PFSK-1 (cell line): ENCODE measurements around the gene EXOC4.

ENCODE experiments used
- FOXP2 ChIP-seq: optimal IDR thresholded peaks from 2 replicates; pipeline ENCODE3; 2011; ENCODE audit warnings: borderline replicate concordance, control low read depth, inconsistent platforms; ENCODE audit not compliant: insufficient read depth; ENCODE audit errors: extremely low read length, extremely low read depth
- POLR2AphosphoS5 ChIP-seq: IDR thresholded peaks from 2 replicates; pipeline ENCODE4 v1.6.1; 2012; ENCODE audit warnings: low read depth, mild to moderate bottlenecking, control low read depth, low read length, moderate library complexity
- REST ChIP-seq, 2 experiments: IDR thresholded peaks; 2 replicates each; pipeline versions ENCODE4 v1.6.1 to v1.8.0; 2011 to 2012; ENCODE audit warnings: low read depth in 2 of 2, low read length in 2 of 2, control low read depth in 1 of 2, inconsistent platforms in 1 of 2, mild to moderate bottlenecking in 1 of 2, moderate library complexity in 1 of 2; ENCODE audit not compliant: insufficient read depth in 1 of 2
- SIN3A ChIP-seq: IDR thresholded peaks from 2 replicates; pipeline ENCODE4 v1.6.1; 2012; ENCODE audit warnings: mild to moderate bottlenecking, low read length, moderate library complexity, borderline replicate concordance; ENCODE audit not compliant: insufficient read depth
- TAF1 ChIP-seq: IDR thresholded peaks from 2 replicates; pipeline ENCODE4 v1.6.1; 2012; ENCODE audit warnings: low read length, control low read depth, borderline replicate concordance; ENCODE audit not compliant: insufficient read depth

The EXOC4 gene

DNA sequence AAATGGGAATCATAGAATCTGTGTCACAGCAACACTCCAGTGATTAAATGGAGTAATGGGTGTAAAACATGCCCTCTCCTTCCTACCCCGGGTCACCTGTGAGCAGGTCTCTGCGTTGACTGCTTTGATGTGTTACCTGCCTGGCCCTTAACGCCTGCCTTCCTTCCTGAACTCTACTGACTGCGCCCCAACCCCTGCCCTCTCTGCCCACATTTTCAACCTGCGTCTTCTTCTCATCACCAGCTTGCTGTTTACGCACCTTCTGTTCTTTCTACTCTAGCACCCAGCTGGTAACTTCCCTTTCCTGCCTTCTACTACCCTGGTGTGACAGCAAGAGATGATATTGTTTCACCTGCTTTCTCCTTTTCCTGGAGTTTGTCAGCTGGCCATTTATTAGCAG lies 571.3 kb downstream of the EXOC4 start:
- TF ChIP-seq FOXP2 (no peak), POLR2AphosphoS5 (no peak)

GRCh38 chr7:133827707-133828623 lies 575.1 kb downstream of the EXOC4 start:
- TF ChIP-seq SIN3A (no peak), FOXP2 (no peak), REST (IDR thresholded peaks at IDR 0.05; ENCODE audit: insufficient read depth in 1 of 2, low read depth in 2 of 2, low read length in 2 of 2) (no peak), POLR2AphosphoS5 (no peak), TAF1 (no peak)

DNA sequence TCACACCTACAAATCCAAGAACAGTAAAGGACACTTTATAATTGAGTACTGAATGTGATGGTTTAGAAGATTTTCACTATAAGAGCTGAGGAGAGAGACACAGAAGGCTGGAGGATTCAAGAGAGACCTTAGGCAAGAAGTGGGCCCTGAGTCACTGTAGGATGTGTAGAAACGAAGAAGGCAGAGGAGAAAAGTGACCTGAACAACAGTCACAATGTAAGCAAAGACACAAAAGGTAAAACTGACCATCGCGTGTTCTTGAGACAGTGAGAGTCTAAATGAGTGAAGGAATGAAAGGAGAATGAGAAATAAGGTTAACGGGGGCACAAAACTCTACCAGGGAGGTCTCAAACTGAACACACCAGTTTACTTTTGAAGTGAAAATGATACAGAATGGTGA lies 576.0 kb downstream of the EXOC4 start:
- TF ChIP-seq POLR2AphosphoS5, result no peak
- TF ChIP-seq SIN3A, result no peak
- no peak for TF ChIP-seq TAF1
- TF ChIP-seq REST (IDR thresholded peaks at IDR 0.05; ENCODE audit: insufficient read depth in 1 of 2, low read depth in 2 of 2, low read length in 2 of 2), result no peak
- no peak for TF ChIP-seq FOXP2

- TF ChIP-seq POLR2AphosphoS5, result no peak
- TF ChIP-seq REST (IDR thresholded peaks at IDR 0.05; ENCODE audit: insufficient read depth in 1 of 2, low read depth in 2 of 2, low read length in 2 of 2), result no peak
- TF ChIP-seq FOXP2, result no peak
- TF ChIP-seq SIN3A, result no peak
- no peak for TF ChIP-seq TAF1
Measured at GRCh38 chr7:133829336-133829897, 576.5 kb downstream of the EXOC4 start.

DNA sequence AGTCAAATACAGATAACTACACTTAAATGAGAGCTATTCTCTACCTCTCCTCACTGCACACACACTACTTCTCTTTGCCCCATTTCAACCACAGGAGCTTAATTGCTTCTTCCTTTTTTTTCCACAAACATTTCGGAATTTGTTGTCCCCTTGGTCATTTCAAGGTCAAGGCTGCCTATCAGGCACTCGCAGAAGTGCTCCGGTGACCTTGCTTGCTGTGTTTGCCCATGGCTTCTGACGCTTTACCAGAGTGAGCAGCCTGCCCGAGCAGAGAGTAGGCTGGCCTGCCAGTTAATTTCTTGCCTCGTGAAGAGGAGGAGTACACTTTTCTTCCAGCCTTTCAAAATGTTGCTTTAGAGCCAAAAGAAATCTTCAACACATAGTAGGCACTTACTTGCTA lies 577.2 kb downstream of the EXOC4 start:
- TF ChIP-seq FOXP2 (no peak), POLR2AphosphoS5 (no peak), REST (IDR thresholded peaks at IDR 0.05; ENCODE audit: insufficient read depth in 1 of 2, low read depth in 2 of 2, low read length in 2 of 2) (no peak), SIN3A (no peak), TAF1 (no peak)
